Neural crest cell (in vitro differentiated cells): Measurements from ENCODE around the gene SIDT1. TPM values are rescaled to one million over a fixed set of nuclear protein-coding genes. Genes with fewer than 3 reads are reported as not detected.

ENCODE experiments used
- DNase-seq: peaks from one replicate; pipeline ENCODE4 v3.0.0; 2021; ENCODE audit warnings: low read depth, mixed read lengths, low spot score
- H3K27ac Mint-ChIP-seq: one replicate; pipeline ENCODE4 v1.8.0; 2021; ENCODE audit warnings: mild to moderate bottlenecking, mixed read lengths; ENCODE audit not compliant: unreplicated experiment
- H3K27me3 Mint-ChIP-seq: 2 replicates; pipeline ENCODE4 v1.8.0; 2021; ENCODE audit warnings: low read depth, mild to moderate bottlenecking, mixed read lengths
- H3K36me3 Mint-ChIP-seq: 2 replicates; pipeline ENCODE4 v1.8.0; 2021; ENCODE audit warnings: low read depth, mild to moderate bottlenecking, mixed read lengths
- H3K4me1 Mint-ChIP-seq: 2 replicates; pipeline ENCODE4 v1.8.0; 2021; ENCODE audit warnings: mixed read lengths
- H3K4me3 Mint-ChIP-seq: one replicate; pipeline ENCODE4 v1.8.0; 2021; ENCODE audit warnings: mild to moderate bottlenecking, mixed read lengths
- H3K9me3 Mint-ChIP-seq: 2 replicates; pipeline ENCODE4 v1.8.0; 2021; ENCODE audit warnings: mixed read lengths
- CTCF ChIP-seq: fragments of 200-600 bp; sonication (generic); conservative IDR thresholded peaks from 2 replicates; pipeline ENCODE4 v1.5.0; 2021; ENCODE audit warnings: antibody characterized with exemption, mild to moderate bottlenecking
- total RNA-seq: library from RNA; stranded (reverse); gene quantifications from 2 replicates; pipeline ENCODE4 v1.2.1, GENCODE V29; 2021

The SIDT1 gene
- total RNA-seq, 1 donor from 2014 or later = 0.23 TPM

- Mint-ChIP-seq H3K36me3 (no peaks in the 10 kb centered on the region), H3K27me3 (peaks cover 8% of the 10 kb centered on the region)
- TF ChIP-seq CTCF = no peak
Observed at GRCh38 chr3:113545594-113545993, 13.2 kb downstream of the SIDT1 start.

DNA sequence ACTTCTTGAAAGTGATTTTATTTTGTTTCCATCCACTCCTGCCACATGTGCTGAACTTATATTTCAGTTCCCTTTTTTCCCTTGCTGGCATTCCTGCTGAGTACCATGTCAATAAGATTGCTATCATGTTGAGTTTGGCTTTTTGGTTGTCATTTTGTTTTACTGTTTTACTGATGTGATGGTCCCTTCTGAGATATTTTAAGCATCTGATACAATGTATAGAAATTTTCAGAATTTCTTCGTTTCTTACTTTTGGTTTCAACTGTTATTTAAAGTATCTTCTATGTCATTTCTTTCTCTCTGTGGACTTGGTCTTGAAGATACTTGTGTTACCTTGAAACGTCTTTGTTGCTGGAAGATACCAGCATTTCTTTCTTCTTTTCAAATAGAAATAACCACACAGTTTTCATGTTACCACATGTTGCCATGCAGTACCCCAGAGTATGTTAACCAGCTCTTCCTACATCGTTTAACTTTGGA is 14.1 kb downstream of the SIDT1 start:
- TF ChIP-seq CTCF = no peak
- Mint-ChIP-seq H3K27ac (no peak overlapping the region), H3K36me3 (no peaks in the 10 kb centered on the region), H3K9me3 (peaks cover 10% of the 10 kb centered on the region), H3K4me3 (no peak overlapping the region), H3K27me3 (peaks cover 11% of the 10 kb centered on the region), H3K4me1 (no peaks in the 10 kb centered on the region)
- DNase-seq = no peak

More at GRCh38 chr3:113545594-113545993, 13.2 kb downstream of the SIDT1 start:
- H3K4me1 Mint-ChIP-seq = no peaks in the 10 kb centered on the region
- H3K9me3 Mint-ChIP-seq = peaks cover 10% of the 10 kb centered on the region
- no peak for DNase-seq
- H3K4me3 Mint-ChIP-seq = no peak overlapping the region
- H3K27ac Mint-ChIP-seq = no peak overlapping the region

GRCh38 chr3:113548501-113548900 is 16.1 kb downstream of the SIDT1 start:
- peaks cover 11% of the 10 kb centered on the region for H3K27me3 Mint-ChIP-seq
- H3K4me3 Mint-ChIP-seq = no peak overlapping the region
- no peak for DNase-seq
- no peaks in the 10 kb centered on the region for H3K36me3 Mint-ChIP-seq
- no peak for TF ChIP-seq CTCF
- no peak overlapping the region for H3K27ac Mint-ChIP-seq
- H3K4me1 Mint-ChIP-seq = no peaks in the 10 kb centered on the region
- H3K9me3 Mint-ChIP-seq = peaks cover 6% of the 10 kb centered on the region

DNA sequence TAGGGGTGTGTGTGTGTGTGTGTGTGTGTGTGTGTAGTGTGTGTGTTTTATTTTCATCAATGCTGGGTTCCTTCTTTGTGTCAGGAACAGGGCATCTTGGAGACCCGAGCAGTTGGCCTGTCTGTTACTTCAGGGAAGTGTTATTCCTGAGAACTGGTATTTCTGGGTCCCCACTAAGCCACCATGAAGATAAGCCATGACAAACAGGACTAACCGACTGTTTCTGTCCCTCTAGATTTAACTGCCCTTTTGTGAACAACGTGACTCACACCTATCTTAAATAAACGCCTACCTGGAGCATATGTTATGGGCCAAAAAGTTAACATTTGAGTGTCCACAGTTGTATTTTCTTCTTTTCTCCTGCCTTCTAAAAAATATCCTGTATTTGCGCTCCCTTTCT is 19.5 kb downstream of the SIDT1 start:
- peaks cover 5% of the 10 kb centered on the region for H3K27me3 Mint-ChIP-seq
- H3K9me3 Mint-ChIP-seq = peaks cover 6% of the 10 kb centered on the region
- no peak for DNase-seq
- no peak for TF ChIP-seq CTCF
- H3K4me3 Mint-ChIP-seq = no peak overlapping the region
- H3K27ac Mint-ChIP-seq = no peak overlapping the region
- H3K4me1 Mint-ChIP-seq = no peaks in the 10 kb centered on the region
- no peaks in the 10 kb centered on the region for H3K36me3 Mint-ChIP-seq

GRCh38 chr3:113552851-113553250 is 20.5 kb downstream of the SIDT1 start:
- no peak overlapping the region for H3K4me3 Mint-ChIP-seq
- DNase-seq = no peak
- H3K4me1 Mint-ChIP-seq = no peaks in the 10 kb centered on the region
- no peak overlapping the region for H3K27ac Mint-ChIP-seq
- H3K27me3 Mint-ChIP-seq = peaks cover 5% of the 10 kb centered on the region
- H3K9me3 Mint-ChIP-seq = peaks cover 6% of the 10 kb centered on the region
- H3K36me3 Mint-ChIP-seq = no peaks in the 10 kb centered on the region
- TF ChIP-seq CTCF = no peak

DNA sequence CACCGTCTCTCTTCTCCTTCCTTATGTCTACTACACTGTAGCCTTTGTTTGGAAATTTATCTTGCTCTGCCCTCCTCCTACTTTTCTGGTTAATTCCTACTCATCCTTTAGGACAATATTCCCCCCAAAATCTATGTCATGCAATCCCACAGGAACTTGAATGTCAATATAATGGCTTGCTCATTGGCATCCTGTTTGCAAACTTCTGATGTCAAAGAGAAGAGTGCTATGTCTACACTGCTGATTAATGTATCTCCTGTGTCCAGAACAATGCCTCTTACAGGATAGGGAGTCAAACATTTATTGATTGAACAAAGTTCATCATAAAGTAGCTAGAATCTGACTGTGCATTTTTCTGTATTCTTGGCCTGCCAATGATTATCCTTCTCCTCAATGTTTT is 22.8 kb downstream of the SIDT1 start:
- Mint-ChIP-seq H3K9me3 (no peaks in the 10 kb centered on the region), H3K4me1 (peaks cover 4% of the 10 kb centered on the region), H3K36me3 (no peaks in the 10 kb centered on the region), H3K4me3 (no peak overlapping the region), H3K27me3 (peaks cover 2% of the 10 kb centered on the region), H3K27ac (no peak overlapping the region)
- no peak for DNase-seq
- TF ChIP-seq CTCF = no peak
